PC-9 (cell line): ENCODE measurements around the gene DOCK4. TPM values are rescaled to one million over a fixed set of nuclear protein-coding genes. Genes with fewer than 3 reads are reported as not detected.

ENCODE experiments used
- BruUV-seq: library from RNA; stranded (reverse); fragments of 400-500 nt; replicated peaks from 2 replicates; lab custom pipeline; 2021; lab: Mats Ljungman, UMichigan
- CTCF ChIA-PET: fragments of 300-600 bp; sonication (Branson Sonifier 250); formaldehyde crosslinking; loops from one replicate; lab custom pipeline; 2022; ENCODE audit warnings: antibody characterized with exemption; lab: Charles Lee
- POLR2A ChIA-PET: fragments of 300-600 bp; sonication (Branson Sonifier 250); formaldehyde crosslinking; loops from one replicate; lab custom pipeline; 2022; ENCODE audit warnings: antibody characterized with exemption; ENCODE audit not compliant: unreplicated experiment; lab: Charles Lee
- DNase-seq, 2 experiments: peaks; one replicate each; pipeline versions ENCODE4 v3.0.0 to v3.0.0-alpha.2; 2015 to 2022; ENCODE audit warnings: mixed read lengths in 1 of 2
- H2AFZ ChIP-seq: fragments of 200-600 bp; sonication (generic); 2 replicates; pipeline ENCODE4 v1.8.1; 2017; ENCODE audit warnings: antibody characterized with exemption
- H3F3A ChIP-seq: fragments of 200-600 bp; sonication (generic); 2 replicates; pipeline ENCODE4 v1.8.1; 2017; ENCODE audit warnings: antibody characterized with exemption, mild to moderate bottlenecking, low read depth; ENCODE audit not compliant: insufficient read depth
- H3K27ac ChIP-seq: fragments of 200-600 bp; sonication (generic); 2 replicates; pipeline ENCODE4 v1.6.1; 2016; ENCODE audit warnings: mixed run types
- H3K27me3 ChIP-seq: fragments of 200-600 bp; sonication (generic); 2 replicates; pipeline ENCODE4 v1.6.1; 2016; ENCODE audit warnings: low read depth, mixed run types; ENCODE audit not compliant: insufficient read depth
- H3K36me3 ChIP-seq: fragments of 200-600 bp; sonication (generic); 2 replicates; pipeline ENCODE4 v1.6.1; 2016; ENCODE audit warnings: low read depth, mixed run types
- H3K4me1 ChIP-seq: fragments of 200-600 bp; sonication (generic); replicated peaks from 2 replicates; pipeline ENCODE4 v1.6.1; 2016; ENCODE audit warnings: mixed run types; ENCODE audit not compliant: insufficient read depth
- H3K4me2 ChIP-seq: fragments of 200-600 bp; sonication (generic); 2 replicates; pipeline ENCODE4 v1.6.1; 2017; ENCODE audit warnings: mixed run types
- H3K4me3 ChIP-seq: fragments of 200-600 bp; sonication (generic); 2 replicates; pipeline ENCODE4 v1.6.1; 2016; ENCODE audit warnings: mixed run types
- H3K79me2 ChIP-seq: fragments of 200-600 bp; sonication (generic); 2 replicates; pipeline ENCODE4 v1.6.1; 2017; ENCODE audit warnings: low read depth, mixed run types
- H3K9me2 ChIP-seq: fragments of 200-600 bp; sonication (generic); 2 replicates; pipeline ENCODE4 v1.8.1; 2017; ENCODE audit warnings: mild to moderate bottlenecking; ENCODE audit not compliant: insufficient read depth
- H3K9me3 ChIP-seq: fragments of 200-600 bp; sonication (generic); 2 replicates; pipeline ENCODE4 v1.8.1; 2016; ENCODE audit warnings: low read depth; ENCODE audit not compliant: insufficient read depth
- H4K20me1 ChIP-seq: fragments of 200-600 bp; sonication (generic); 2 replicates; pipeline ENCODE4 v1.8.1; 2017; ENCODE audit not compliant: insufficient read depth
- CTCF ChIP-seq: fragments of 200-600 bp; sonication (generic); conservative IDR thresholded peaks from 2 replicates; pipeline ENCODE4 v1.6.1; 2017; ENCODE audit warnings: mixed run types, antibody characterized with exemption, mild to moderate bottlenecking, moderate library complexity
- EZH2 ChIP-seq: fragments of 200-600 bp; sonication (generic); IDR thresholded peaks from 2 replicates; pipeline ENCODE4 v1.8.0; 2017; ENCODE audit warnings: antibody characterized with exemption, low read depth
- intact Hi-C: fragments of 100-400 bp; cut with micrococcal nuclease; formaldehyde crosslinking; loops from one replicate; pipeline ENCODE4 v1.10.0; 2022; ENCODE audit not compliant: unreplicated experiment
- total RNA-seq: library from RNA; stranded (reverse); gene quantifications from 2 replicates; pipeline ENCODE4 v1.2.3, GENCODE V29; 2021

The DOCK4 gene
- total RNA-seq, 1 experiment from 2014 or later = 0.98 TPM

- Histone ChIP-seq H3K9me2 (no peaks in the 10 kb centered on the region), H3K4me1 (no peaks in the 10 kb centered on the region), H4K20me1 (no peaks in the 10 kb centered on the region), H3K27ac (no peak overlapping the region), H3F3A (no peaks in the 10 kb centered on the region), H3K4me3 (no peak overlapping the region), H2AFZ (no peak overlapping the region), H3K4me2 (no peak overlapping the region), H3K27me3 (no peaks in the 10 kb centered on the region), H3K9me3 (no peaks in the 10 kb centered on the region), H3K36me3 (no peaks in the 10 kb centered on the region), H3K79me2 (no peaks in the 10 kb centered on the region)
- no peak for TF ChIP-seq EZH2
- no peak for TF ChIP-seq CTCF
- no peak for DNase-seq
- BruUV-seq = no TSS peak
- intact Hi-C loops = no loop called here
- ChIA-PET POLR2A (no interaction called here), CTCF (no interaction called here)
Observed at GRCh38 chr7:112149734-112150133, 56.5 kb downstream of the DOCK4 start.

GRCh38 chr7:112147793-112148361 lies 58.3 kb downstream of the DOCK4 start:
- no peaks in the 10 kb centered on the region for H3K79me2 ChIP-seq
- DNase-seq = no peak
- H4K20me1 ChIP-seq = no peaks in the 10 kb centered on the region
- no peak overlapping the region for H2AFZ ChIP-seq
- no peak overlapping the region for H3K4me2 ChIP-seq
- POLR2A ChIA-PET = no interaction called here
- no peak overlapping the region for H3K4me3 ChIP-seq
- H3F3A ChIP-seq = no peaks in the 10 kb centered on the region
- no peaks in the 10 kb centered on the region for H3K9me3 ChIP-seq
- TF ChIP-seq EZH2 = no peak
- no peak for TF ChIP-seq CTCF
- H3K4me1 ChIP-seq = no peaks in the 10 kb centered on the region
- H3K27me3 ChIP-seq = no peaks in the 10 kb centered on the region
- BruUV-seq = no TSS peak
- CTCF ChIA-PET = interaction anchor here (0.7 kb wide), 1 partner anchor 1580 kb away, joined by 21 read pairs; no protein-coding TSS in a partner anchor
- no peaks in the 10 kb centered on the region for H3K9me2 ChIP-seq
- H3K27ac ChIP-seq = no peak overlapping the region
- no peaks in the 10 kb centered on the region for H3K36me3 ChIP-seq
- intact Hi-C loops = no loop called here

GRCh38 chr7:112145206-112145605 lies 61.0 kb downstream of the DOCK4 start:
- Histone ChIP-seq H2AFZ (no peak overlapping the region), H3K27me3 (no peaks in the 10 kb centered on the region), H3K4me2 (no peak overlapping the region), H4K20me1 (no peaks in the 10 kb centered on the region), H3F3A (no peaks in the 10 kb centered on the region), H3K9me3 (no peaks in the 10 kb centered on the region), H3K4me3 (no peak overlapping the region), H3K27ac (no peak overlapping the region), H3K4me1 (no peaks in the 10 kb centered on the region), H3K79me2 (no peaks in the 10 kb centered on the region), H3K36me3 (no peaks in the 10 kb centered on the region), H3K9me2 (no peaks in the 10 kb centered on the region)
- no peak for DNase-seq
- intact Hi-C loops = no loop called here
- TF ChIP-seq CTCF (no peak), EZH2 (no peak)
- no TSS peak for BruUV-seq
- CTCF ChIA-PET = no interaction called here
- POLR2A ChIA-PET = no interaction called here
